PFSK-1 (cell line): ENCODE results near the gene ARHGAP30.

Source experiments
- FOXP2 ChIP-seq: optimal IDR thresholded peaks from 2 replicates; pipeline ENCODE3; 2011; ENCODE audit warnings: borderline replicate concordance, control low read depth, inconsistent platforms; ENCODE audit not compliant: insufficient read depth; ENCODE audit errors: extremely low read length, extremely low read depth
- POLR2AphosphoS5 ChIP-seq: IDR thresholded peaks from 2 replicates; pipeline ENCODE4 v1.6.1; 2012; ENCODE audit warnings: low read depth, mild to moderate bottlenecking, control low read depth, low read length, moderate library complexity
- REST ChIP-seq, 2 experiments: IDR thresholded peaks; 2 replicates each; pipeline versions ENCODE4 v1.6.1 to v1.8.0; 2011 to 2012; ENCODE audit warnings: low read depth in 2 of 2, low read length in 2 of 2, control low read depth in 1 of 2, inconsistent platforms in 1 of 2, mild to moderate bottlenecking in 1 of 2, moderate library complexity in 1 of 2; ENCODE audit not compliant: insufficient read depth in 1 of 2
- TAF1 ChIP-seq: IDR thresholded peaks from 2 replicates; pipeline ENCODE4 v1.6.1; 2012; ENCODE audit warnings: low read length, control low read depth, borderline replicate concordance; ENCODE audit not compliant: insufficient read depth

DNA sequence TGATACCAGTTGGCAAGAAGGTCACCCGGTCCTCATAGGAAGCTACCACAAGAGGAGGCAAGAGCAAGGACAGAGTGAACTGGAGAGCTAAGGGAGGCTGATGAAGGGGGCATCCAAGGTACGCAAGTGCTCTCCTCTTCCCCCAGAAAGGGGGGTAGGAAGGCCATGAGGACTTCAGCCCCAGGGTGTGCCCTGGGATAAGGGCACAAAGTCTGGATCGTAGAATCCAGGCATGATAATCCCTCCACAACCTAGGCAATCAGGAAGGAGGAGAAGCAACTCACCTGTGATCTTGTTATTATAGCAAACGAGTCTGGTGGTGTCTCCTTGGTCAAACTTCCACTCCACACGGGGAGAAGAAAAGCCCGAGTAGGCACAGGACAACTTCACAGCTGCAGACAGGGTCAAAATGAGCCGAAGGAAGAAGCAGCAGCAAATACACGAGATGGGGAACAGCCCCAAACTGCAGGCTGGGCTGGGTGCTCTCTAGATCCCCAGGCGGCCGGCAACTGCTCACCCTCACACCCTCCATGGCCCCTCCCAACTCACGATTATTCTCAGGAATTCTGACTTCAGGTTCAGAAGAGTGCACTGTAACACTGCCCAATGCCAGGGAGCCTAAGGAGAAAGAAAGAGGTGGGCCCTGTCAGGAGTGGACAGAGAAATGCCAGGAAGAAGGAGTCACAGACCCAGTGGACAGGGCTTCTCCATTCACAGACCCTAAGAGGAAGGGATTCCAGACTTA lies 68.8 kb downstream of the ARHGAP30 start:
- no peak for TF ChIP-seq TAF1
- no peak for TF ChIP-seq POLR2AphosphoS5
- no peak for TF ChIP-seq REST (IDR thresholded peaks at IDR 0.05; ENCODE audit: insufficient read depth in 1 of 2, low read depth in 2 of 2, low read length in 2 of 2)
- no peak for TF ChIP-seq FOXP2
